Stimulated activated CD8-positive, alpha-beta memory T cell treated with anti-CD3 and anti-CD28 coated beads, Interleukin-15, amount 100 ng/mL, for 1 hour (primary cell): ENCODE measurements around the gene CCDC174.

Experiments used
- DNase-seq: peaks from one replicate; pipeline ENCODE4 v3.0.0-alpha.2; 2020; ENCODE audit warnings: low read depth

The CCDC174 gene

DNA sequence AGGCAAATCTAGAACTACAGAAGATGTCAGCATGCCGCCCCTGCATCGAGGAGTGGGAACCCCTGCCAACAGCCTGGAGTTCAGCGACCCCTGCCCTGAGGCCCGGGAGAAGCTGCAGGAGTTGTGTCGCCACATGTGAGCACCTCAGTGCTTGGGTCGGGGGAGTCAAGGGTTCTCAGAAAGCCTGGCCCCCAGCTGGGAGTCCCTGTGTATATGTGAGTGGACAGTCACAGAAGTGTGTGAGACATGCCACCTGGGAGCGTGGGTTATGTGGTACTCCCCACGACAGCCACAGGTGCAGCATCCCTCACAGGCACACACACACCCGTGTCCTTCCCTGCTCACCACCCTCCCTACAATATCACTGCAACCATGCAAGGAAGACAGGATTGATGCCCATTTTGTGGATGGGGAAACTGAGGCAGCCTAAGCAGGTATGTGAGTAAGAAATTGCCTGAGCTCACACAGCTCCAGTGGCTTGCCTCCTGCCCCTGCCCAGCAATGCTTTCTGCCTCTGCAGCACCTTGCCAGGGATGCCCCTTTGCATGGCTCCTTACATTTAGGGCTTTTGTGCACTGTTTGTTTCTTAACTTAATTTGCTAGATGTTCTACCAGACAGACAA is 51.7 kb downstream of the CCDC174 start:
- DNase-seq: no peak

DNA sequence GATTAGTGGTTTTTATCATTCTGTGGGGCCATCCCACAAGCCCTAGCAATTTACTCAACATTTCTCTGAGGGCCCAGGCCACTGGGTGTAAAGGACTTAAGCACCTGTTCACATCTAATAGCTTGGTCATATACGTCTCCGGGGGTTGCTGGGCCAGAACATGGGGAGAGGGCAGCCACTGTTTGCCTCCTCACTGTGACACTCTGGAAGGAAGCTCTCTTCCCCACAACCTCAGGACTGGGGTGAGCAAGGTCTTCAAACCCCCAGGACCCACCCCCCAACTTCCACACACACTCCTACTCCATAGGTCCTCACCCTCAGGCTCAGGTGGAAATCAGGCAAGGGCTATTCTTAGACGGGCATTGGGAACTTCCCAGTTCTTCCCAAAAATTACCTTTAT is 52.2 kb downstream of the CCDC174 start:
- no peak for DNase-seq

DNA sequence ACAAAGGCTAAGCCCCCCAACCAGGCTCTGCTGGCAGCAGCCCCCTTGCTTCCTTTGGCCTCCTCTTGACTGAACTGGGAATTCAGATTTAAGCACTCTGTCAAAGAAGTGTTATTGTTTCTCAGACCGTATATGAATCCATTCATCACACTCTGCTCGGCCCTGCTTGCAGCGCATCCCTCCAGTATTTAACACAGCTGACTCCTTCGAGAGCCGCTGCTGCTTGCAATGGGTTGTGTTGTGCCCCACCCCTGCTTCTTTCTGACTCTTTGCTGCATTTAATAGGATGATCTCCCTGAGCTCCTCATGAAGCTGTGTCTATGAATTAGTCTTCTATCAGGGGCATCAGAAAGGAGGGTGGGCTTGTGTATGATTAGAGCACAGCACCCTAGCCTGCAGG is 54.5 kb downstream of the CCDC174 start:
- no peak for DNase-seq

DNA sequence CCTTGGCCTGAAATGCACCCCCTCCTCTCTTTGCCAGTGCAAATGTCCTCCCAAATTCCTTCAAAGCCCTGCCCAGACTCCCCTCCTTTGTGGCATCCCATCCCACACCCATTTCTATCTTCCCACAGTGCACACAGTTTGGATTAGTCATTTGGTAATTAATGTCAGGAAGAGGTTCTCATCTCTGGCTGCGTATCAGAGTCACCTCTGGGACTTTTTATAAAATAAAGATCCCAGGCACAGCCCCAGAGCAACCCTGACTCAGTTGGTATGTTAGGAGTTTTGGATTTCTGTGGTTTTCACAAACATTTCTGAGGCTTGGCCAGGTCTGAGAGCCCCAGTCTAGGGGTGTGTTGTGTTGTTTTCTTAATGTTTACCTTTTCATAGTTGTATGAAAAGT is 65.0 kb downstream of the CCDC174 start:
- DNase-seq: no peak

DNA sequence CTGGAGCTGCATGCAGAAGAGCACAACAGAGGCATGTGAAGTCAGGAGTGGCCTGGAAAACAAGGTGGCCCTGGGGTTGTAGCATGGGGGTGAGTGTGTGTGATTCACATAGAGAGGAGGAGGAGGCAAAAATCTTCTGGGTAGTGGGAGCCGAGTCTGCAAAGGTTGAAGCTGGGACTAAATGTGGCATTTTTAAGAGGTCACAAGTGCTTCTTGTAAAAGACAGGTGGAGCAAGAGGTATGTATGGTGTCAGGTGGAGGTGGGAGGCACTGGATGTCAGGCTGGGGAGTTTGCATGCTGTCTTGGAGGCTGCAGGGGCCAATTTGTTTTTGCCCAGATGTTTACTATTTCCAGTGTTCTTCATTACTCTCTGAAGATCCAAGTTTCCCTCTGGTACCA is 65.7 kb downstream of the CCDC174 start:
- no peak for DNase-seq

DNA sequence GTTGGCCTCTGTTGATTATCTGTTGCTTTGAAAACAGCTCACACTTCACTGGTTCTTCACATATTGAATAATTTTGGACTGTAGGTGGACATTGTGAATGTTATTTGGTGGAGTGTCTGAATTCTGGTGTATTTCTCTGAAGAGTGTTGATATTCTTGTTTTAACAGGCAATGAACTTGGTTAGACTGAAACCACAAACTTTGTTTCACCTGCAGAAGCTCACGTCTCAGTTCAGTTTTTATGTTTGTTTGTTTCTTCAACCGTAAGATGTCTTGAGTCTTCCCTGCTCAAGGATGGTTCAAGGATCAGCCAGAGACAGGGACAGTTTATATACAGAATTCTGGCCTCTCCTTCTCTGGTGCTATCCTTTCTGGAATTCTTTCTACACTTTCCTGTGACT is 67.0 kb downstream of the CCDC174 start:
- no peak for DNase-seq

DNA sequence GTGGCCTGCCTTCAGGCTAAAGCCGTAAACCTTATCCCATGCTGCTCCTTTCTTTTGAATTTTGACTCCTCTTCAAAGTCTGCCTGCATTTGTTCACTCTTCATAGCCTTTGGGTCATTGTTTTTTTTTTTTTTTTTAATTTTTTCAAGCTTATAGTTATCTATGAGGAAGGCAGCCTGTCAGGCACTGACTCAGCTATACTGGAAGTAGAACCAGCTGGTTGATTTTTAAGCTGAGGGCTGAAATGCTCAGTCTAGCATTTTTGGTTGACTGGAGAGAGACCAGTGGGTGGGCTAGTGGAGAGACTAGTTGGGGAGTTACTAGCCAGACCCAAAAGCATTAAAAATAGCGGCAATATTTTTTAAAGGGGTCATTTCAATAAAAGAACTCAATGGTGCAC is 67.4 kb downstream of the CCDC174 start:
- no peak for DNase-seq

DNA sequence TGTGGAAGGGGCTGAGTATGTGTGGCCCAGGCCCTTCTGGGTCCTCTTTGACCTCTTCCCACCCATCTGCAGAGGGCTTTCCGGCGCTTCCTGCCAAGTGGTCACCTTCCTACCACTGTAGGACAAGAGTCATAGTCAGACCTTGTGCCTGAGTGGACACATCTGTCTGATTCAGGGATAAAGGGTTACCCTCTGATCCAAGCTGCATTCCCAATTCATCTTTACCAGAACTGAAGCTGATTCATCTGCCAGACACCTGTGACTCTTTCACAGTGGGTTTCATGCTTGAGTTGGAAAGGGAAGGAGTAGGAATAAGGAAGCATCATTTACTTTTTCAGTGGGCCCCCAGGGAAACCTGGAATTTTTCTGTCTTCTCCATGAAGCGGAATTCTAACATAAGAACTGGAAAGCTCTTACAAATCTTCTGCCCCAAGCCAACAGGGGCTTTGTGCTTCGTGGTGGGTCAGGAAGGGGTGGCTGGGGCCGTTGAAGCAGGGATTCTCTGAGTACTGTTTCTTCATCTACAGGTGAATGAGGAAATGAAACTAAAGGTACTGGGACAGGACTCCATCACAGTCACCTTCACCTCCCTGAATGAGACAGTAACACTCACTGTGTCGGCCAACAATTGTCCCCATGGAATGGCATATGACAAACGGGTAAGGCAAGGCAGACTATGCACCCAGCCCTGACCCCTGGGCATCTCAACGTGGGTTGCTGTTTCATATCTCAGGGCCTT is 69.7 kb downstream of the CCDC174 start:
- no peak for DNase-seq
